ENCODE results near the gene PCBP3.

The PCBP3 gene

GRCh38 chr21:45724994-45725843, 81.7 kb downstream of the PCBP3 start:
- no peak for DNase-seq (ENCODE audit: low read depth in 2 of 2)

GRCh38 chr21:45725844-45726200, 82.3 kb downstream of the PCBP3 start:
- DNase-seq (ENCODE audit: low read depth in 2 of 2): no peak

- no peak for DNase-seq (ENCODE audit: low read depth in 2 of 2)
These were observed 82.9 kb downstream of the PCBP3 start for GRCh38 chr21:45726438-45726837.

- no peak for DNase-seq (ENCODE audit: low read depth in 2 of 2)
These were observed 83.9 kb downstream of the PCBP3 start for GRCh38 chr21:45727390-45727789.

GRCh38 chr21:45735259-45736000, 91.9 kb downstream of the PCBP3 start:
- DNase-seq (ENCODE audit: low read depth in 2 of 2): no peak

GRCh38 chr21:45736042-45736689, 92.6 kb downstream of the PCBP3 start:
- no peak for DNase-seq (ENCODE audit: low read depth in 2 of 2)

GRCh38 chr21:45736690-45737484, 93.4 kb downstream of the PCBP3 start:
- no peak for DNase-seq (ENCODE audit: low read depth in 2 of 2)

- DNase-seq (ENCODE audit: low read depth in 2 of 2): no peak
These were observed 94.1 kb downstream of the PCBP3 start for GRCh38 chr21:45737485-45738166.

GRCh38 chr21:45739218-45740087, 95.9 kb downstream of the PCBP3 start:
- DNase-seq (ENCODE audit: low read depth in 2 of 2): no peak

GRCh38 chr21:45740088-45740440, 96.5 kb downstream of the PCBP3 start:
- no peak for DNase-seq (ENCODE audit: low read depth in 2 of 2)

GRCh38 chr21:45740491-45741357, 97.2 kb downstream of the PCBP3 start:
- DNase-seq (ENCODE audit: low read depth in 2 of 2): no peak

GRCh38 chr21:45741691-45742090, 98.2 kb downstream of the PCBP3 start:
- DNase-seq (ENCODE audit: low read depth in 2 of 2): no peak

- DNase-seq (ENCODE audit: low read depth in 2 of 2): no peak
These were observed 98.7 kb downstream of the PCBP3 start for GRCh38 chr21:45742247-45742646.

GRCh38 chr21:45745256-45745655, 101.7 kb downstream of the PCBP3 start:
- no peak for DNase-seq (ENCODE audit: low read depth in 2 of 2)

- no peak for DNase-seq (ENCODE audit: low read depth in 2 of 2)
These were observed 103.8 kb downstream of the PCBP3 start for GRCh38 chr21:45747233-45747766.

- DNase-seq (ENCODE audit: low read depth in 2 of 2): no peak
These were observed 104.4 kb downstream of the PCBP3 start for GRCh38 chr21:45747802-45748445.

GRCh38 chr21:45748593-45748992, 105.1 kb downstream of the PCBP3 start:
- DNase-seq (ENCODE audit: low read depth in 2 of 2): no peak

GRCh38 chr21:45749974-45750373, 106.4 kb downstream of the PCBP3 start:
- DNase-seq (ENCODE audit: low read depth in 2 of 2): no peak

- DNase-seq (ENCODE audit: low read depth in 2 of 2): no peak
These were observed 107.4 kb downstream of the PCBP3 start for GRCh38 chr21:45750936-45751335.

Measured in stimulated activated CD8-positive, alpha-beta memory T cell treated with anti-CD3 and anti-CD28 coated beads, Interleukin-2, amount 100 ng/mL, for 1 hour (primary cell).